Neural cell (in vitro differentiated cells): ENCODE data around the gene PRKG1.

Experiments used
- EP300 ChIP-seq: fragments of 450-650 bp; conservative IDR thresholded peaks from 2 replicates; pipeline ENCODE4 v1.6.1; 2014; ENCODE audit warnings: antibody characterized with exemption, mild to moderate bottlenecking, moderate library complexity; ENCODE audit not compliant: poor library complexity, severe bottlenecking
- POLR2AphosphoS5 ChIP-seq: IDR thresholded peaks from 2 replicates; pipeline ENCODE4 v1.6.1; 2012
- RAD21 ChIP-seq: fragments of 450-650 bp; conservative IDR thresholded peaks from 2 replicates; pipeline ENCODE4 v1.6.1; 2014; ENCODE audit warnings: antibody characterized with exemption, mild to moderate bottlenecking, moderate library complexity
- TAF1 ChIP-seq: IDR thresholded peaks from 2 replicates; pipeline ENCODE4 v1.6.1; 2012; ENCODE audit warnings: low read depth
- TF ChIP-seq, protein P1 (sequence below): fragments of 450-650 bp; IDR thresholded peaks from 2 replicates; pipeline ENCODE4 v1.5.1; 2014; ENCODE audit warnings: antibody characterized with exemption, mild to moderate bottlenecking, moderate library complexity; ENCODE audit not compliant: poor library complexity, severe bottlenecking

DNA sequence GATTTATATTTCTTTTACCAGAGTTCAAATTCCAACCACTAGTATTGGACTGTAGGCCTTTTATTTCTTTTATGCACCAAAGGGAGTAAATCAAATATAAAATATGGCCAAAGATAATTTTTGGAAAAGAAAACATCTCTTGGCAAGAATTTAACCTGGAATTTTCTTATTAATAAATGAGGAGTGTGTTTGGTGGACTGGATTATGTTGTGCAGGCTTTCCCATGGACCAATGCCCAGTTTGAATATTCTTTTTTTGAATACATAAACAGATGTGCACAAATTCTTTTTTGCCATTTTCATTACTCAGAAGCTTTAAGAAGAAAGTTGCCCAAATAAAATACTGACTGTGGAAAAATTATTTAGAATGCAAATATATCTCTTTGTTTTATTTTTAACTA is 22.1 kb upstream of the PRKG1 start:
- TF ChIP-seq, protein P1, sequence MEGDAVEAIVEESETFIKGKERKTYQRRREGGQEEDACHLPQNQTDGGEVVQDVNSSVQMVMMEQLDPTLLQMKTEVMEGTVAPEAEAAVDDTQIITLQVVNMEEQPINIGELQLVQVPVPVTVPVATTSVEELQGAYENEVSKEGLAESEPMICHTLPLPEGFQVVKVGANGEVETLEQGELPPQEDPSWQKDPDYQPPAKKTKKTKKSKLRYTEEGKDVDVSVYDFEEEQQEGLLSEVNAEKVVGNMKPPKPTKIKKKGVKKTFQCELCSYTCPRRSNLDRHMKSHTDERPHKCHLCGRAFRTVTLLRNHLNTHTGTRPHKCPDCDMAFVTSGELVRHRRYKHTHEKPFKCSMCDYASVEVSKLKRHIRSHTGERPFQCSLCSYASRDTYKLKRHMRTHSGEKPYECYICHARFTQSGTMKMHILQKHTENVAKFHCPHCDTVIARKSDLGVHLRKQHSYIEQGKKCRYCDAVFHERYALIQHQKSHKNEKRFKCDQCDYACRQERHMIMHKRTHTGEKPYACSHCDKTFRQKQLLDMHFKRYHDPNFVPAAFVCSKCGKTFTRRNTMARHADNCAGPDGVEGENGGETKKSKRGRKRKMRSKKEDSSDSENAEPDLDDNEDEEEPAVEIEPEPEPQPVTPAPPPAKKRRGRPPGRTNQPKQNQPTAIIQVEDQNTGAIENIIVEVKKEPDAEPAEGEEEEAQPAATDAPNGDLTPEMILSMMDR, result no peak
- TF ChIP-seq TAF1 (no peak), EP300 (no peak), POLR2AphosphoS5 (no peak), RAD21 (no peak)
